ENCODE measurements around the gene NYNRIN. TPM values are rescaled to one million over a fixed set of nuclear protein-coding genes. Genes with fewer than 3 reads are reported as not detected.

NYNRIN gene
- total and polyA plus RNA-seq, 2 of the 8 experiments (the other 6 are each of a cell fraction or from before 2014, with no cell fraction given): 15.2 to 18.3 TPM

DNA sequence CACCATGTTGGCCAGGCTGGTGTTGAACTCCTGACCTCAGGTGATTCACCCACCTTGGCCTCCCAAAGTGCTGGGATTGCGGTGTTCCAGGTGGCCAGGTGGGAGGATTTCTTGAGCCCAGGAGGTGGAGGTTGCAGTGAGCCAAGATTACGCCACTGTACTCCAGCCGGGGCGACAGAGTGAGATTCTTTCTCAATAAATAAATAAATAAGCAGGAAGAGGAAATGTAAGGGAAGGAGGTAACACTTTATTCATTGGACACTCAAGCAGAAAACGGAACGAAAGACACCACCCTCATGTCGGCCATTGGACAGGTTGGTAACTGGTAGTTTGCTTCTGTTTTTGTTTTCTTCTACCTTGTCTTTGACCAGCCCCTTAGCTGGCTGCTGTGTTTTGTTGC, 43.8 kb upstream of the NYNRIN start (continued):
- TF ChIP-seq CTBP2 (IDR thresholded peaks at IDR 0.05; ENCODE audit: borderline replicate concordance, insufficient read depth, insufficient read length, low read length) (no peak), SIN3A (conservative IDR thresholded peaks at IDR 0.05 in 1 of 2, IDR thresholded peaks at IDR 0.05 in 1 of 2; ENCODE audit: low read depth in 1 of 2, low read length in 2 of 2) (no peak)

Measured in H1 (cell line).